NCI-H1417 (cell line): Measurements from ENCODE around the gene MATN4.
A peak's percentile ranks its signal among the peaks of the same experiment; 100 is the strongest.

Experiments
- DNase-seq, 3 experiments: peaks; one replicate each; lab custom pipeline; 2025; lab: John Stamatoyannopoulos, UW

MATN4 gene

DNA sequence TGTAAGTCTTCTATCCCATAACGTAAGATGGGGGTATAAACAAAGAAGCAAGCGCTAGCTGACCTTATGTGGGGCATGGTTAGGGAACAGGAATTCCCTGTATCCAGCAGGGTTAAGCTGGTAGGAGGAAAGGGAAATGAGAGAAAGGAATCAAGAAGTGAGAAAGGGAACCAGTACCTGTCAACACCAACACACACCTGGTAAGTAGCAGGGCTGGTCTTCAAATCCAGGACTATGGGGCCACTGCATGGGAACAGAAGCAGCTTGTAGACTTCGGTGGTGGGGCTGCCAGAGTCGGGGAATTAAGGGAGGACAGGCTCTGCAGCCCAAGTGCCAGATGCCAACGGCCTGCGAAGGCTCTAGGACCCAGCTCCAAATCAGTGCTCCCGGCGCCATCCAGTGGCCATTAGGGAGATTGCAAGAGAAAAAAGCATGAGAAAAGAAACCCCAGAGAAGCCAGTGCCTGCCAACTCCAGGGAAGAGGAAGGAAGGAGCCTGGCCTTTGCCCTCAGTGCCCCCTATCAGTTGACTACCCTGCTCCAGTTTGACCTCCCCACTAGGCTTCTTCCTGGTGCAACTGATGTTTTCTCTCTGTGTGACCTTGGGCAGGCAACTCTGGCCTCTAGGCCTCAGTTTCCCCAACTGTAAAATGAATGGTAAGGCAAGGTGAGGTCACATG lies 17.3 kb downstream of the MATN4 start:
- DNase-seq = peak; percentile 55 to 91 (median 78)

- DNase-seq = no peak
Observed at GRCh38 chr20:45289942-45290676, 18.0 kb downstream of the MATN4 start.

- DNase-seq = no peak
Observed at GRCh38 chr20:45288860-45289259, 19.2 kb downstream of the MATN4 start.

DNA sequence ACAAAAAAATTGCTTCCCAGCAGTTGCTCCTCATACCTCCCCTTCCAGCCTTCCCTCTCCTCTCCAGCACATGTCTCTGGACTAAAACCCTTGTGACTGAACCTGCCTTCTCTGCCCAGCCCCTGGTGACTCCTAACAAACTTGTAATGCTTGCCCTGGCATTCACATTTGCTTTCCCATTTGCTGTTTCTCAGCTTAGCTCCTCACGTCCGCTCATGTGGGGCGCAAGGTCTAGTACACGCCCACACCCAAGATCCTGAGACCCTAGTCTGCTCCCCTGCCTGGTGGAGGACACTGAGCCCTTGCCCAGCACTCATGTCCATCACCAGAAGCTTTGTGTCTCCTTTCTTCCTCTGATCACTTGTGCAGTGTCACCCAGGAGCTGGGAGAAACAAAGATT lies 19.7 kb downstream of the MATN4 start:
- no peak for DNase-seq

DNA sequence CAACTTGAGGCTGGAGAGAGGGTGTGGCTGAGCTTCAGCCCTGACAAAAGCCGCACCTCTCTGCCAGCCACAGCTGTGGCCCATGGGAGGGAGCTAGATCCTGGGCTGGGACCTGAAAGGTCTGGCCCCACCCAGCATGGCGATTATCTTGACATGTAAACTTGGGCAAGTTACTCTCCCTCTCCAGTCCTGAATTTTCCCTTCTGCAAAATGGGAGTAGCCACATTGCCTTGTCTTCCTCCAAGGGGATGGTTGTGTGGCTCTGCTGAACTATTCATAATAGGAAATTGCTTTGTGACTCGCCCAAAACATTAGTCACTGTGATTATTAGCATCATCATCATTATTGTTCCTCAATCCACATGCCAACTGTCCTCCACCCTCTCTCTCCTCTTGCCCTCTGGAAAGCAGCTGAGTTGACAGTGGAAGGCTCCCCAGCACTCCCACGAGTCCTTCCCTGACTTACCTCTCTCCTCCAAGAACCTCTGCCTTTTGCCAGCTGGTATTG lies 24.5 kb downstream of the MATN4 start:
- DNase-seq = no peak

DNA sequence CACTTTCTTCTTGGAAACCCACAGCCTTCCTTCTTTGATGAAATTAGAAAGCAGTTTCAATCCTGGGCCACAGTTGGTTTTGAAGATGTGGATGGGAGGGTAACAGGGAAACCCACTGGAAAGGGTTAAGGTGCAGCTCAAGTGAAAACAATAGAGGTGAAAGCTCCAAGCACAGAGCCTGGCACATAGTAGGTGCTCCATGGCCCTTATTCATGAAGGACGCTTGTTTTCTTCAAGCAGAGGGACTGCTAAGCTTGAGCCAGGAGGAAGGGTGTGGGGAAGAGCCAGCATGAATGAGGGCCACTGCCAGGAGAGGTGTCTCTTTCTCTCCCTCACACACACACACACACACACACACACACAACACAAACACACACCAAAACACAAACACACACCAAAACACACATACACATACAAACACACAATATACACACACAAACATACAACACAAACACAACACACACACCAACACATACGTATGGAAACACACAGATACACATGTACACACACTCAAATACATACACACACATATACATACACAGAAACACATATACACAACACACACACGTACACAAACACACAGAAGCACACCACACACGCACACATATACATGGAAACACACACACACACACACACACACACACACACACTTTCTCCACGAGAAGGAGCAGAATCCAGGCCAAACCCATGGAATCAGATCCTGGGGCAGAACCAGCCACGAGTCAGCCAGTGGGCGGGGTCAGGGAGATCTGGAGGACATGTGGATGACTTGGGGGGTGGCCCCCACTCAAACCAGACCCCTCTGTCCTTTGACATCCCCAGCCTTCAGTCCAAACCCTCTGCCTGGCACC lies 25.2 kb downstream of the MATN4 start:
- no peak for DNase-seq

GRCh38 chr20:45279992-45280391 lies 28.1 kb downstream of the MATN4 start:
- no peak for DNase-seq

- DNase-seq = no peak
Observed at GRCh38 chr20:45275338-45275737, 32.8 kb downstream of the MATN4 start.

- DNase-seq = no peak
Observed at GRCh38 chr20:45269754-45270270, 38.3 kb downstream of the MATN4 start.

- DNase-seq = no peak
Observed at GRCh38 chr20:45269056-45269455, 39.0 kb downstream of the MATN4 start.

- DNase-seq = no peak
Observed at GRCh38 chr20:45268531-45268930, 39.6 kb downstream of the MATN4 start.

- DNase-seq = no peak
Observed at GRCh38 chr20:45266977-45267376, 41.1 kb downstream of the MATN4 start.

DNA sequence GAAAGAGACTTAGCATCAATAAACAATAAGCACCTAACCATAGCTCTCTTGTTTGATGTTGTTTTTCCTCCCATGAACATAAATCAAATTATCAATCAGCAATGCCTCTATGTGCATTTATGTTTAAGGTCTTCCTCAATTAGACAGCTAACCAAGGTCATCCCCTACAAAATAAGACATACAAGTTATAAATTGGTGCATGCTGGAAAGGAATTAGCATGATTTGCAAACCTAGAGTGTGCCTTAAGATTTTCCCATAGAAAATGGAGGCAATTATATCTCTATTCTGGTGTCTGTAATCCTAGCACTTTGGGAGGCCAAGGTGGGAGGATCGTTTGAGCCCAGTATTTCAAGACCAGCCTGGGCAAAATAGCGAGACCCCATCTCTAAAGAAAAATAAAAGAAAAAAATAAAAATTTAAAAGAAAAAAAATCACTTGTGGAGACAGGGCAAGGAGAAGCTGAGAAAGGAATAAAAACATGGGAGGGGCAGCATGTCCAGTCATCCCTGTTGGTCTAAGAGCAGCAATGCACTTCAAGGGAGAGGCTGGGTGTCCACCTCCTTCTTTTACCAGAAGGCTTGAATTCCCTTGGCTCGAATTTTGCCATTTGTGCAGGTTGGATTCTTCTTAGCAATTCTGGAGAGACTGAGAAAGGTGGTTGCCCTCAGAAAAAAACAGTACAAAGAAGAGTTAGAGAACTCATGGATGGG lies 44.4 kb downstream of the MATN4 start:
- no peak for DNase-seq

GRCh38 chr20:45258664-45259063 lies 49.4 kb downstream of the MATN4 start:
- no peak for DNase-seq

DNA sequence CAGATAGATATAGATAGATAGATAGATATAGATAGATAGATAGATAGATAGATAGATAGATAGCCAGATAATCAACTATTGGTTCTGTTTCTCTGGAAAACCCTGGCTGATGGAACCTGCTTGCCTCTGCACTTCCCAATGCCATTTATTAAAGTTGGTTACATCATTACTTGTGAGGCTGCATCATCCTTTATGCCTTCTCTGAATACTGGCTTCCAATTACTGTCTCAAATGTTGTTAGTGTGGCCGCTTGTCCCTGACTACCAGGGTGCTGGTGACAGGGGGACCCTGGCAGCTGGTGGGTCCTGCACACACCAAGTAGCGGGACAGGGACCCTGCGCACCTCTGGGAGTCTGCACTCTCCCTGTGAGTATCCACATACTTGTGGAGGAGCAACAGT lies 49.8 kb downstream of the MATN4 start:
- DNase-seq = no peak

DNA sequence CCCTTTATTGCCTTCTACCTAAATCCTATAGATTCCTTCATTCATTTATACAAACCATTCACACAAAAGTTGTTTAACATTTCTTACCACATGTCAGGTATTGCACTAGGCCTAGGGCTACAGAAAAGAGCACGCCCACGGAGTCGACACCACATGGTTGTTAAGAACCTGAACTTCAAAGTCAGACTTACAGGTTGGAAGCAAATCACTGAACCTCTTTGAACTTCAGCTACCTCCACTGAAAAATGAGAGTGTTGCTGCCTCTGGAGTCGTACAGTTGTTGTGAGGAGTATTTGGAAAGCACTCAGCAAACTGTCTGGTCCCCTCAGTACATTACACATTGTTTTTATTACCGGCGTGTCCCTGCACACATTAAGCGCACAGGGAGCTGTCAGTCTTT lies 50.4 kb downstream of the MATN4 start:
- DNase-seq = no peak

DNA sequence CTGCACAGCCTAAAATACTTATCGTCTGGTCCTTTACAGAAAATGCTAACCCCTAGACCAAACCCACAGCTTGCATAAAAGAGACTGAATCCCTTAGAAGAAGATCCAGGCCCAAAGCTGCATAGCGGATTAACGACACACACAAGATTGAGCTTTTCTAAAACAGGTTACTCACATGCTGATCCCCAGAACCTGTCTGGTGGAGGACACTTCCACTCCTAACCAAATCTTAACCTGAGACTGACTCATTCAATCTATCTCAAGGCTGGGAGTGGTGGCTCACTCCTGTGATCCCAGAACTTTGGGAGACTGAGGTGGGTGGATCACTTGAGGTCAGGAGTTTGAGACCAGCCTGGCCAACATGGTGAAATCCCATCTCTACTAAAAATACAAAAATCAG lies 50.9 kb downstream of the MATN4 start:
- DNase-seq = no peak

GRCh38 chr20:45254383-45255262 lies 53.5 kb downstream of the MATN4 start, which contains the start of gene SLPI:
TSS of gene SLPI (minus strand) at chr20:45254564. CDS start at chr20:45254543, 21 bp downstream.
- DNase-seq = no peak

DNA sequence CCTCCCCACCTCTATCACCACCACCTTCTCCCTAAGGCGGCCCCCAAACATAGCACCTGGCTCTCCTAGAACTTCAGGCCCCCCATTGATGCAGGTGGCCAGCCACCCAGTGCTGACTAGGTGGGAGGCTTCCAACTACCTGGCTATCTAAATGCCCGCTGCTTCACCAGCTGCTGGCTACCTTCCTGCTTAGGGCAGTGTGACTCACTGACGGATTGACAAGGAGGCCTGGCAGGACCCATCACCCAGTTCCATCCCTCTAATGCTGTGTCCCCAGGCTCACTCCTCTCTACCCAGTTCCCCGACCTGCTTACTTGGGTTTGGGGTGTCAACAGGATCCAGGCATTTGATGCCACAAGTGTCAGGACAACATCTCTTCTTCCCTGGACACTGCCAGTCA lies 54.8 kb downstream of the MATN4 start:
- DNase-seq = no peak

GRCh38 chr20:45251884-45252560 lies 56.1 kb downstream of the MATN4 start:
- DNase-seq = no peak
